GM19452 (cell line): ENCODE results near the gene FAM3C.

Experiments
- ATAC-seq: cut with Tn5 transposase; IDR thresholded peaks from one replicate; pipeline ENCODE4 v1.9.1; 2021; ENCODE audit not compliant: unreplicated experiment

Gene FAM3C

DNA sequence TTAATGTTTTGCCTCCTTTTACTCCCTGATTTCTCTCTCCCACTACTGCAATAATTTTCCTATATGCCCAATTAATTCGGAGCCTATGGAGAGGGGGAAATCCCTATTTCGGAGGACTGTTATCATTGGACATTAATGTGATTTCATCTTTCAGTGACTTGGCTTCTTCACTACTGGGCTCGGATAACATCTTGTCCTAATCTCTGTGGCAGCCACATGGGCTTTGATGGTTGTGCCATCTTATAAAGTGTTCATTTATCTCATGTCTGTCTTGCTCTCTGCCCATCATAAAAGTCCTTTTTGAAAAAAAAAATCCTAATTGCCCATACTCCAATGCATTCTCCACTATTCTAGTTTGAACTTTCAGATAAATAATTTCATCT is 15.5 kb upstream of the FAM3C start:
- ATAC-seq: no peak

DNA sequence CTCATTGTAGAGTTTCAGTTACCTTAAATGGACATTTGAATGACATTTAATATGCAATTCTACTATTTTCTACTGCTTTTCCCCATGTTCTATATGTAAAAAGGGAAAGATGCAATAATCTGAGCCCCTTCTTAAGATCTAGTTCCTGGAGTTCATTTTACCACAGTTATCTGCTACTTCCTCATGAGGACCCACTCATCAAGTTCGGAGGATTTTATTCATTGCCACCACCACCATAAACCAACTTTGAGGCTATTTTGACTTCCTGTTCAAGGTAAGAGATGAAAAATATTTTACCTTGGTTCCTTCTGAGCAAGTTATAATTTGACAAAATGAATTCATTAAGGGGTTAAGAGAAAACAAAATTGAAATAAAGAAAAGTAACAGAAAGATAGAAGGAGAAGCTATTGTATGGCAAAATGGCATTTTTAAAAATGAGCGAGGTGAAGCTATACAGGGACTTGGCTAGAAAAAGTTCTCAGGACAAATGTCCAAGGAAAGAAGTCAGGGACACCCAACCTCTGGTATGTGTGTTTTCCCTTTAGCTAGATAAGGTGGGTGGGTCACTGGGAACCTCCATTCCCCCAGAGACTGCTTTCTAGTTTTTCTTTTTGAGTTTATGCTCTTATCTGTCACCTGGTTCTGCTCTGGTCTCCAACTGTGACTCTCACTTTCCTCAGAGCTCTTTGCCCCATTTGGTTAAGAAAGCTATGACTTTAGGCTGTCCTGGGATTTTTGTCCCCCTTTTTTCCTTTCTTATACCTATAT is 14.9 kb upstream of the FAM3C start:
- no peak for ATAC-seq

GRCh38 chr7:121406944-121407343 is 10.8 kb upstream of the FAM3C start:
- ATAC-seq: no peak

- ATAC-seq: no peak
Measured at GRCh38 chr7:121406461-121406860, 10.4 kb upstream of the FAM3C start.

- no peak for ATAC-seq
Measured at GRCh38 chr7:121404348-121404747, 8.2 kb upstream of the FAM3C start.

- ATAC-seq: no peak
Measured at GRCh38 chr7:121402701-121403100, 6.6 kb upstream of the FAM3C start.

GRCh38 chr7:121401896-121402295 is 5.8 kb upstream of the FAM3C start:
- ATAC-seq: no peak

- ATAC-seq: no peak
Measured at GRCh38 chr7:121398246-121398645, 2.1 kb upstream of the FAM3C start.

GRCh38 chr7:121397822-121398221 is 1.7 kb upstream of the FAM3C start:
- ATAC-seq: no peak

DNA sequence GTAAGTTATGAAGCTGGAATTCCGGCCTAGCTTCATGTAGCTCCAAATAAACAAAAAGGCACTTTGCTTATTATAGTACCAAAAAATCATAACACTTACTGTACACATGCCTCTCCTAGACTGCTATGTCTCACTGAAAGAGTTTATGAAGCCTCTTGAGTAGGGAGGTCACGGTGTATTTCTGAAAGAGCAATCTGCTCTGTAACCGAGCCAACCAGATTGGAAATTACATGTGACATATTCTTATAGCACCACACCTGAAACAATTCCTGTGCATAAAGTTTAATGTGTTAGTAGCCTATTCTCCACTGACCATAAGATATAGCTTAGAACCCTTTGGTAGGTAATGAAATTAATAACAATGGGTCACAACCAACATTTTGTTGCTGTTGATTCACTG is 1.3 kb upstream of the FAM3C start:
- ATAC-seq: no peak

DNA sequence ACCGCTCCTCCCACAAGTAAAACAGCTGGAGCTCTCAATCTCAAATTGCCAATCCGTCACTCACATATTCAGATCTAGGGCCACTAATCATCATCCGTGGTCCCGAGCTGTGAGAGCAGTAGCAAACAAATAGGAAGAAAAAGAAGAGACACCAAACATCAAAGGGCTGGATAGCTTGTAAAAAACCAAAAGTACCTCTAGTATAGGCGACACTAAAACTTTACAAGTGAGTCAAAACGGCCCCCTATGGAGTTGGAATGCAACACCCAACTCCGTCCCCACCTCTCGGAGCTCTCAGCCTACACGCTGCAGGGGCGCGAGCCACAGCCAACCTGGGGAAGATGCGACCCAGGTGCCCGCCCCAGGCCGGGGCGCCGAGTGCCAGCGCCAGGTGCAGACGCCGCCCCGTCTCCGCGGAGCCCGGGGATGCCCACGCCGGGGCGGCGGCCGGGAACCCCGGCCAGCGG is 581 bp downstream of the FAM3C start:
- ATAC-seq: peak; percentile 36

DNA sequence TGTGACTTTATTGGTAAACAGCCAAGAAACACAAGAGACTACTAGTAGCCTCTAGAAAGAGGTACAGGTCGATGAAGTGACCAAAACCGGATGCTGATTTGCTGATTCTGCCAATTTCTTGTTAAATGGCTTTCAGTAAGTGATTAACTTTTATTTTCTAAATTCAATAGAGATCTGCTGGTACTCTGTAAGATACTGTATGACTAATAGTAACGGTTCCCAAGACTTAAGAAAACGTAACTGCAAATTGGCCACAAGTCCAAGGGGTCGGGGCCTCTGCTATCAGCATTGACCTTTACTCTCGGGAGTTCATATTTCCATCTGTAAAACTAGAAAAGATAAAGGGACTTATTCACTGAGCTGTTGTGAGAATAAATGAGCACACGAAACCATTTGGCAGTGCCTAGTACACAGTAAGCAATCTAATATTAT is 1.4 kb downstream of the FAM3C start:
- peak; percentile 34 for ATAC-seq

DNA sequence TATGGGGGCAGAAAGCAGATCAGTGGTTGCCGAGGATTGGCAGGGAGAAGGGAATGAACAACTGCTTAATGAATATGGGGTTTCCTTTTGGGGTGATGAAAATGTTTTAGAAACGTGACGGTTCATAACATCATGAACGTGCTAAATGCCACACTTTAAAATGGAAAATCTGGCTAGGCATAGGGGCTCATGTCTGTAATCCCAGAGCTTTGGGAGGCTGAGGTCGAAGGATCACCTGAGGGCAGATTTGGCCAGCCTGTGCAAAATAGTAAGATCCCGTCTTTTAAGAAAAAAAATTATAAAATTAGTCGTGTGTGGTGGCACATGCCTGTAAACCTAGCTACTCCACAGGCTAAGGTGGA is 3.1 kb downstream of the FAM3C start:
- ATAC-seq: no peak

- ATAC-seq: no peak
Measured at GRCh38 chr7:121392277-121393004, 3.7 kb downstream of the FAM3C start.

DNA sequence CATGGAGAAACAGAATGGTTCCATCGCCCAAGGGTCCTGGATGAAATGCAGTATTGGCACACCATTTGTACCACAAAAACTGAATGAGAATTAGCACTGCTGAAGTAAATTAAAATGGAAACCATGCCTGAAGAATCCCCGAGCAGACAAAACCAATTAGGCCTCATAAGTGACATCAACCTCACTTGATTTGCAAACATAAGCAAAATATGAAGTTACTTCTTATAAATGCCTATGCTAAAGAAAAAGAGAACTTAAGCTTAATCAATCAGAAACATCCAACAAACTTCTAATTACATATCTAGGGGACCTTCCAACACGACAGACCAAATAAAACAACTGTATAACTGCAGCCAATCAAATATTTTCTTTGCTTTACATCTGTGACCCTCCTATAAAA is 4.4 kb downstream of the FAM3C start:
- ATAC-seq: no peak

GRCh38 chr7:121390617-121391016 is 5.5 kb downstream of the FAM3C start:
- no peak for ATAC-seq

- ATAC-seq: no peak
Measured at GRCh38 chr7:121390109-121390508, 6.0 kb downstream of the FAM3C start.

- no peak for ATAC-seq
Measured at GRCh38 chr7:121388950-121389349, 7.2 kb downstream of the FAM3C start.

GRCh38 chr7:121385800-121386179 is 10.3 kb downstream of the FAM3C start:
- peak; percentile 90 for ATAC-seq

GRCh38 chr7:121385056-121385799 is 10.9 kb downstream of the FAM3C start:
- ATAC-seq: no peak

DNA sequence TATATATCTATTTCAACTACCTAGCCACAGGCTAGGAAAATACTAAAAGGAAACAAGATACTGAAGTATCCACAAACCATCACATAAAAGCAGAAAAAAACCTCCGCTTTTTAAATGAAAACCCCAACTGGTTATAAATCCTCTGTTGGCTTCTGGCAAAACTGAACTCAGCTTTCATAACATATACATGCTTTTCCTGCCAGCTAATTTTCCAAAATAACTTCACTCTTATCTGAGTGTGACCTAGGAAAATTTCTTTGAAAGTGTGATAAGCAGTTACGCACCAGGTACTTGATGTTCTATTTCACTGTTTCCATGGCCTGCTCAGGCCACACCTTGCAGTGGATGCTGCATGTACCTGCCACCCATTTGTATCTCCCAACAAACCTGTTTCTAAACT is 11.8 kb downstream of the FAM3C start:
- ATAC-seq: no peak
